Activated naive CD8-positive, alpha-beta T cell (primary cell): ENCODE measurements around the gene DUOXA2.
A peak's percentile ranks its signal among the peaks of the same experiment; 100 is the strongest.

Experiments
- H3K27ac Mint-ChIP-seq: one replicate; pipeline ENCODE4 v1.8.0; 2021; ENCODE audit warnings: mixed read lengths
- H3K27me3 Mint-ChIP-seq: one replicate; pipeline ENCODE4 v1.8.0; 2021; ENCODE audit warnings: mixed read lengths
- H3K36me3 Mint-ChIP-seq: one replicate; pipeline ENCODE4 v1.8.0; 2021; ENCODE audit warnings: mixed read lengths
- H3K4me1 Mint-ChIP-seq: one replicate; pipeline ENCODE4 v1.8.0; 2021; ENCODE audit warnings: low read depth, mixed read lengths
- H3K4me3 Mint-ChIP-seq: one replicate; pipeline ENCODE4 v1.8.0; 2021; ENCODE audit warnings: mild to moderate bottlenecking, mixed read lengths
- H3K9me3 Mint-ChIP-seq: one replicate; pipeline ENCODE4 v1.8.0; 2021; ENCODE audit warnings: low read depth, mixed read lengths

DUOXA2 gene

DNA sequence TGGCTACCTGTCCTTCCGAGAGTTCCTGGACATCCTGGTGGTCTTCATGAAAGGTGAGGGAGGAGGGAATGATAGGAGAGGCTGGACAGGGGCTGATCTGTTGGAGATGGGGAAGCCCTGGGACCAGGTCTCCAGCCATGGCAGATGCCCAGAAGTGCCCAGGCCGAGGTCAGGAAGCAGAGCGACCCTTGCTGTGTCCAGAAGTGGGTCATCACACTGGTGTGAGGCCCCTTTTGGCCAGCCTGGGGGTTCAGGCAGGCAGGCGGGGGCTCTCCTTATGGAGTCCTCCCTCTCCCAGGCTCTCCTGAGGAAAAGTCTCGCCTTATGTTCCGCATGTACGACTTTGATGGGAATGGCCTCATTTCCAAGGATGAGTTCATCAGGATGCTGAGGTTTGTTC, 33.5 kb downstream of the DUOXA2 start:
- H3K4me1 Mint-ChIP-seq = no peaks in the 10 kb centered on the region

GRCh38 chr15:45148076-45149059, 34.2 kb downstream of the DUOXA2 start:
- Mint-ChIP-seq H3K9me3 (no peaks in the 10 kb centered on the region), H3K4me1 (no peaks in the 10 kb centered on the region), H3K27me3 (no peaks in the 10 kb centered on the region), H3K27ac (no peak overlapping the region), H3K36me3 (no peaks in the 10 kb centered on the region), H3K4me3 (no peak overlapping the region)

More for the DNA sequence above, 33.5 kb downstream of the DUOXA2 start:
- H3K4me3 Mint-ChIP-seq = no peak overlapping the region
- no peaks in the 10 kb centered on the region for H3K36me3 Mint-ChIP-seq
- H3K9me3 Mint-ChIP-seq = no peaks in the 10 kb centered on the region
- H3K27ac Mint-ChIP-seq = no peak overlapping the region
- no peaks in the 10 kb centered on the region for H3K27me3 Mint-ChIP-seq

GRCh38 chr15:45149060-45149459, 34.9 kb downstream of the DUOXA2 start:
- Mint-ChIP-seq H3K27ac (no peak overlapping the region), H3K4me3 (no peak overlapping the region), H3K9me3 (no peaks in the 10 kb centered on the region), H3K4me1 (no peaks in the 10 kb centered on the region), H3K27me3 (no peaks in the 10 kb centered on the region), H3K36me3 (no peaks in the 10 kb centered on the region)

DNA sequence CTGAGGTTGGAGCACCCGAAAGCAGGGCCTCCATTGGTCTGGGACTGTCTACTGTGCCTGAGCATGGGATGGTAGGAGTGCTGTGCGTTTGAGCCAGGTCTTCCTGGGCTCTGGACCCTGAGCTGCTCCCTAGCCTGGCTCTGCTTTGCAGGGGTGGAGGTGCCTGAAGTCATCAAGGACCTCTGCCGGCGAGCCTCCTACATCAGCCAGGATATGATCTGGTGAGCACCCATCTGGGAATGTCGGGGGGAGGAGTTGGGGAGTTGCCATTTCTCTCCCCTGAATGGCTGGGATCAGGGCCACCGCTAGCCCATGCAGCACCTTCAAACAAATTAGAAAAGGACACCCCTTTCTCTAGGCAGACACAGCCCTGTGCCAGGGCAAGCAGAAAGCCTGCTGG, 36.4 kb downstream of the DUOXA2 start:
- Mint-ChIP-seq H3K27me3 (no peaks in the 10 kb centered on the region), H3K9me3 (no peaks in the 10 kb centered on the region), H3K36me3 (no peaks in the 10 kb centered on the region), H3K4me3 (no peak overlapping the region), H3K27ac (no peak overlapping the region), H3K4me1 (no peaks in the 10 kb centered on the region)

DNA sequence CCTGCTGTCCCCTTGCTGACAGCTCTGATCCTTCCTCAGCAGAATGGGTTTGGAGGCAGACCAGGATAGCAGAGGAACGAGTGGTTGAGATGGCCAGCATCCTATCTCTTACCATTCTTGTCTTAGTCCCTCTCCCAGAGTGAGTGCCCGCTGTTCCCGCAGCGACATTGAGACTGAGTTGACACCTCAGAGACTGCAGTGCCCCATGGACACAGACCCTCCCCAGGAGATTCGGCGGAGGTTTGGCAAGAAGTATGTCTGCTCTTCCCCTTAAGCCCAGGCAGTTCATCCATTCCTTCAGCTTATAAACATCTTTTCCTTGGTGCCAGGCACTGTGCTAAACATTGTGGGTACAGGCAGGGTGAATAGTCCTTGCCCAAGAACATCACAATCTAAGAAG, 36.9 kb downstream of the DUOXA2 start:
- Mint-ChIP-seq H3K27ac (no peak overlapping the region), H3K4me3 (no peak overlapping the region), H3K27me3 (no peaks in the 10 kb centered on the region), H3K9me3 (no peaks in the 10 kb centered on the region), H3K4me1 (no peaks in the 10 kb centered on the region), H3K36me3 (no peaks in the 10 kb centered on the region)

GRCh38 chr15:45151998-45152828, 38.1 kb downstream of the DUOXA2 start:
- H3K4me1 Mint-ChIP-seq = no peaks in the 10 kb centered on the region
- no peaks in the 10 kb centered on the region for H3K27me3 Mint-ChIP-seq
- H3K9me3 Mint-ChIP-seq = no peaks in the 10 kb centered on the region
- H3K36me3 Mint-ChIP-seq = no peaks in the 10 kb centered on the region
- H3K27ac Mint-ChIP-seq = no peak overlapping the region
- H3K4me3 Mint-ChIP-seq = no peak overlapping the region

- Mint-ChIP-seq H3K4me1 (peaks cover 4% of the 10 kb centered on the region), H3K27ac (no peak overlapping the region), H3K36me3 (no peaks in the 10 kb centered on the region), H3K27me3 (no peaks in the 10 kb centered on the region), H3K9me3 (no peaks in the 10 kb centered on the region), H3K4me3 (no peak overlapping the region)
Observed at GRCh38 chr15:45155739-45156138, 41.6 kb downstream of the DUOXA2 start.

- H3K27ac Mint-ChIP-seq = no peak overlapping the region
- no peaks in the 10 kb centered on the region for H3K36me3 Mint-ChIP-seq
- H3K4me3 Mint-ChIP-seq = no peak overlapping the region
- H3K27me3 Mint-ChIP-seq = no peaks in the 10 kb centered on the region
- no peaks in the 10 kb centered on the region for H3K9me3 Mint-ChIP-seq
- H3K4me1 Mint-ChIP-seq = peaks cover 4% of the 10 kb centered on the region
Observed at GRCh38 chr15:45156744-45157455, 42.8 kb downstream of the DUOXA2 start.

- H3K27me3 Mint-ChIP-seq = no peaks in the 10 kb centered on the region
- no peaks in the 10 kb centered on the region for H3K9me3 Mint-ChIP-seq
- no peak overlapping the region for H3K27ac Mint-ChIP-seq
- H3K4me3 Mint-ChIP-seq = no peak overlapping the region
- H3K4me1 Mint-ChIP-seq = peaks cover 4% of the 10 kb centered on the region
- no peaks in the 10 kb centered on the region for H3K36me3 Mint-ChIP-seq
Observed at GRCh38 chr15:45157974-45158373, 43.8 kb downstream of the DUOXA2 start.

GRCh38 chr15:45161666-45162065, 47.5 kb downstream of the DUOXA2 start:
- Mint-ChIP-seq H3K9me3 (no peaks in the 10 kb centered on the region), H3K27me3 (no peaks in the 10 kb centered on the region), H3K36me3 (no peaks in the 10 kb centered on the region), H3K4me1 (peaks cover 9% of the 10 kb centered on the region), H3K27ac (no peak overlapping the region), H3K4me3 (no peak overlapping the region)

DNA sequence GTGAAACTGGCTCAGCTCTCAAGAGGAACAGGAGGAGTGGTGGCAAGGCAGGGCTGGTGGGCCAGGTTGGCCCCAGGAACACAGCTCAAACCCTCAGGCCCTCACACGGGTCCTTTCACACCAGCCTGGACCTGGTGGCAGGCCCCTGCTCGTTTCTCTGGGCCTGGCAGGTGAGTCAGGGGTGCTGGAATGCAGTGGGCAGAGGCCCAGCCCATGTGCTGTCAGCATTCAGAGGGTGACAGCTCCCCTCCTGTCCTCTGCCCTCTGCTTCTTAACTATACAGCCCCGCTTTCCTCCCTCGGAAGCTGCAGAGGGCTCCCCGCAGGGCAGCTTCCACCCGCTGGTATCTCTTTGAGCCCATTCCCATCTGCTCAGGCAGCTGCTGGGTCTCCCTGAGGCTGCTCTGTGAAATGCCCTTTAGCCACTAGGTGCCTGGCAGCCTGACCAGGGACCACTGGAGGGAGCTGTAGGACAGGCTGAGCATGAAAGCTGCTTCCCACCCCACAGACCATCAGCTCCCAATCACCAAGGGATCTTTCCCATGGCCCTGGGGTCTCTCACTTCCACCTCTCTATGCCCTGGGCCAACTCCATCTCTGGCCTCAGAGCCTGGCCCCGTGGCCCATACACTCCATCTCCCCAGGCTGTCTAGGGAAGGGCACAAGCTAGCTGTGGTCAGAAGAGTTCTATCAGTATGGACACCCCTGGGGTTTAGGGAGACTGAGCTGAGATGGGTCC, 48.8 kb downstream of the DUOXA2 start:
- Mint-ChIP-seq H3K4me3 (no peak overlapping the region), H3K27ac (no peak overlapping the region)

DNA sequence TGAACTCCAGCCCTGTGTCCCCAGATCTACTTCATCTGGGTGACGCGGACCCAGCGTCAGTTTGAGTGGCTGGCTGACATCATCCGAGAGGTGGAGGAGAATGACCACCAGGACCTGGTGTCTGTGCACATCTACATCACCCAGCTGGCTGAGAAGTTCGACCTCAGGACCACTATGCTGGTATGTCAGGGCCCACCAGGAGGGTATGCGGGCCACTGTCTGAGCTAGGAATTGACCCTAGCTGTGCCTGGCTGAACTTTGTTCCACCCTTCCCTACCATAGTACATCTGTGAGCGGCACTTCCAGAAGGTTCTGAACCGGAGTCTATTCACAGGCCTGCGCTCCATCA, 49.4 kb downstream of the DUOXA2 start:
- Mint-ChIP-seq H3K4me1 (peaks cover 7% of the 10 kb centered on the region), H3K36me3 (no peaks in the 10 kb centered on the region), H3K27me3 (no peaks in the 10 kb centered on the region), H3K27ac (peak overlapping the region; percentile 34), H3K4me3 (no peak overlapping the region), H3K9me3 (no peaks in the 10 kb centered on the region)

More for the DNA sequence above, 48.8 kb downstream of the DUOXA2 start:
- H3K36me3 Mint-ChIP-seq = no peaks in the 10 kb centered on the region
- H3K9me3 Mint-ChIP-seq = no peaks in the 10 kb centered on the region
- peaks cover 9% of the 10 kb centered on the region for H3K4me1 Mint-ChIP-seq
- no peaks in the 10 kb centered on the region for H3K27me3 Mint-ChIP-seq

GRCh38 chr15:45164914-45165313, 50.8 kb downstream of the DUOXA2 start:
- peak overlapping the region; percentile 87 for H3K27ac Mint-ChIP-seq
- peak overlapping the region; percentile 76 for H3K4me3 Mint-ChIP-seq
- H3K9me3 Mint-ChIP-seq = no peaks in the 10 kb centered on the region
- H3K4me1 Mint-ChIP-seq = peaks cover 5% of the 10 kb centered on the region
- H3K27me3 Mint-ChIP-seq = no peaks in the 10 kb centered on the region
- no peaks in the 10 kb centered on the region for H3K36me3 Mint-ChIP-seq

- H3K27ac Mint-ChIP-seq = peak overlapping the region; percentile 87
- no peaks in the 10 kb centered on the region for H3K27me3 Mint-ChIP-seq
- H3K4me1 Mint-ChIP-seq = peaks cover 5% of the 10 kb centered on the region
- H3K36me3 Mint-ChIP-seq = no peaks in the 10 kb centered on the region
- H3K4me3 Mint-ChIP-seq = peak overlapping the region; percentile 76
- no peaks in the 10 kb centered on the region for H3K9me3 Mint-ChIP-seq
Observed at GRCh38 chr15:45165536-45165935, 51.4 kb downstream of the DUOXA2 start.
